GM19467 (cell line): ENCODE results near the gene TCEA2.

ENCODE experiments used
- ATAC-seq: cut with Tn5 transposase; IDR thresholded peaks from one replicate; pipeline ENCODE4 v1.9.1; 2021; ENCODE audit warnings: mild to moderate bottlenecking, moderate library complexity; ENCODE audit not compliant: unreplicated experiment

The TCEA2 gene

DNA sequence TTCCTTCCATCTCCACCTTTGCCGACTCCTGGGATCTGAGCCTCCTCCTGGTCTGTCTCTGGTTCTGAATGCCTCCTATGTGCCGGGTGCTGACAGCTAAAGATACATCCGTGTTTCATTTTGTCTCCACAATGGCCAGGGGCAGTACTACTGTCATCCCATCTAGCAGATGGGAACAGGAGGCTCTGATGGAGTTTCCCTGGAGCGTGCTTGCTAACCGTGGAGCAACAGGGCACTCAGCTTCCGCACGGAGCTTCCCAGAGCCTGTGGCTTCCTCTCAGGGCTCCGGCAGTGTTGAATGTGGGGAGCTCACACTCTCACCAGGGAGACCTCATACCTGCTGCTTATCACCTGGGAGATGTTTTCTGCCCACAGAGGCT lies 56.3 kb downstream of the TCEA2 start:
- ATAC-seq, result no peak

DNA sequence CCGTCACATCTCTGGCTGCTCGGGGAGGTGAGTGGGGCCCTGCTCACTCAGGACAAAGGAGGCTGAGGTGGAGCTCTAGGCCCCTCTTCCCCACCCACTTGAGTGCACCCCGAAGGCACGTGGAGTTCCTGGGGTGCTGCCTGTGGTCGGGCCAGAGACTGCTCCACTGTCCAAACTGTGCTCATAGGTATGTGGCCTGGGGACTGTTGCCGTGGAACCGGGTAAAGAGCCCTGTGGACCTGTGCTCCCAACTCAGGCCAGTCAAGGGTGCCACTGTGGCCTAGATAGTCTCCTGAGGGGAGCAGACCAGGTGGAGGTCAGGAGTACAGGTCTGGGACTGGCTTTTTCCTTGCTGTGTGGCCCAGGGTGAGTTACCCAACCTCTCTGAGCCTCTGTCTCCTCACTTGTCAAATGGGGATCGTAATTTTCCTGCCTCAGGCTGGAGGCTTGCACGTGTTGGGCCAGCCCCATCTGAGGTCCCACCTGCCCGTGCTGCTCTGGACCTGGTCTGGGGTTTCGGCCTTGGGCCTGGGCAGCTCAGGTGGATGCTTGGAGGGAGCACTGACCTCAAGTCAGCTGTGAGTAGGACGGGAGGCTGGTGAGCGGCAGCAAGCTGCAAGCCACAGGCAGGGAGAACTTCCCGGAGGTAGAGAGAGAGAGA lies 56.8 kb downstream of the TCEA2 start:
- ATAC-seq, result no peak

- ATAC-seq, result no peak
Observed at GRCh38 chr20:64121586-64121985, 58.6 kb downstream of the TCEA2 start.
